Measurements from ENCODE around the gene BLNK. TPM values are rescaled to one million over a fixed set of nuclear protein-coding genes. Genes with fewer than 3 reads are reported as not detected.

BLNK gene
- total and polyA plus RNA-seq, 9 of the 15 experiments (the other 6 are each of a cell fraction or from before 2014, with no cell fraction given) = not detected

GRCh38 chr10:96288151-96288621 lies 16.8 kb upstream of the BLNK start (continued):
- TF ChIP-seq ELF1 (tag; IDR thresholded peaks at IDR 0.05) = no peak
- TF ChIP-seq CHAMP1 (IDR thresholded peaks at IDR 0.05) = no peak

GRCh38 chr10:96287392-96288105 lies 16.2 kb upstream of the BLNK start:
- in situ Hi-C loops (cut with MboI) (no loop called here), intact Hi-C loops (cut with micrococcal nuclease) (no loop called here)
- H3K36me3 ChIP-seq (ENCODE audit: control insufficient read depth, insufficient read depth, low read length) = no peaks in the 10 kb centered on the region
- FAIRE-seq (no peak), ATAC-seq (no peak), DNase-seq (ENCODE audit: extremely low read depth in 1 of 4, low spot score in 3 of 4) (no peak)
- WGBS (ENCODE audit: insufficient coverage, low coverage, missing lambda C conversion rate) = 1% methylated on average over 6 of the region's 6 CpGs
- H3K9ac ChIP-seq (ENCODE audit: insufficient read depth in 1 of 2, low read depth in 2 of 2, low read length in 2 of 2) = no peak overlapping the region
- no peaks in the 10 kb centered on the region for H4K20me1 ChIP-seq (replicated peaks; ENCODE audit: control insufficient read depth, insufficient read depth, low read length)
- H3K9me3 ChIP-seq (replicated peaks; ENCODE audit: control insufficient read depth, insufficient read depth, low read depth, low read length) = no peaks in the 10 kb centered on the region
- H3K4me1 ChIP-seq (replicated peaks in 1 of 2; ENCODE audit: control insufficient read depth in 2 of 2, insufficient read depth in 2 of 2, low read length in 2 of 2) = no peaks in the 10 kb centered on the region
- no peak overlapping the region for H3K4me3 ChIP-seq
- no peak overlapping the region for H3K4me2 ChIP-seq (ENCODE audit: insufficient read depth, low read length)
- no peak for TF ChIP-seq RREB1 (CRISPR knock-in tag; IDR thresholded peaks at IDR 0.05)
- H2AFZ ChIP-seq (ENCODE audit: low read depth, low read length) = no peak overlapping the region
- ChIA-PET CTCF (ENCODE audit: low intra/inter-chr PET ratio) (no interaction called here), POLR2A (interaction anchor here (1.2 kb wide), 1 partner anchor 8 kb away, joined by 3 read pairs; no protein-coding TSS in a partner anchor)
- no peak overlapping the region for H3K27ac ChIP-seq (ENCODE audit: extremely low read depth, low read depth, low read length)
- no peaks in the 10 kb centered on the region; a peak in 1 of 5 replicates for H3K27me3 ChIP-seq (ENCODE audit: control insufficient read depth in 2 of 2, insufficient read depth in 2 of 2, low read length in 2 of 2)
- no peaks in the 10 kb centered on the region for H3K79me2 ChIP-seq (ENCODE audit: control insufficient read depth, insufficient read depth, low read length)
- BruUV-seq (replicated peaks) = no TSS peak
- no peaks in the 10 kb centered on the region for H3K9me1 ChIP-seq (ENCODE audit: control insufficient read depth, insufficient read depth, low read length)

All from K562 (cell line).